Measurements from ENCODE around the gene TSEN34. TPM values are rescaled to one million over a fixed set of nuclear protein-coding genes. Genes with fewer than 3 reads are reported as not detected.
"Not testable (repeated sequence)": the region's sequence is repeated elsewhere in the genome, so short reads cannot be mapped to it uniquely, and the experiment has no call there.

The TSEN34 gene
- total RNA-seq, 1 donor from 2014 or later: 52.3 TPM

DNA sequence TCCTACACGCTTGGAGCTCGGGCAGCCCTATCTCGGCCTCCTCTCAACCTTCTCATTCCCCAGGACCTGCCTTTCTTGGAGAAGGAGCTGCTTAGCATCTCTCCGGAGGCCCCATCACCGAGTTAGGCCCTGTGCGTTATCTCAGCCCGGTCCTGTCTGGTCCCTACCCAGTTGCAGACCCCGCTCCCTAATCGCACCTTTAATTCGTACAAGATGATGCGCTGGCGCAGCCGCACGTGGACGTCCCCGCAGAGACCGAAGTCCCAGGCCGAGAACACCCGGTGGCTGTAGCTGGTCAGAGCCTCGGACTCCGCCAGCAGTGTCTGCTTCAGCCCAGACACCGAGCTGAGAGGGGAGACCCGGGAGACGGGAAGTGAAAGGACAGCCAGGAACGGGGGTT, 25.9 kb upstream of the TSEN34 start:
- Histone ChIP-seq H3K4me1 (peaks cover 45% of the 10 kb centered on the region), H3K27me3 (no peaks in the 10 kb centered on the region), H3K9me3 (no peaks in the 10 kb centered on the region), H3K27ac (no peak overlapping the region), H3K4me3 (no peak overlapping the region), H3K36me3 (no peaks in the 10 kb centered on the region)
- DNase-seq (ENCODE audit: extremely low spot score in 2 of 2): no peak
- intact Hi-C loops (cut with DNase I): no loop called here
- TF ChIP-seq, protein P1, sequence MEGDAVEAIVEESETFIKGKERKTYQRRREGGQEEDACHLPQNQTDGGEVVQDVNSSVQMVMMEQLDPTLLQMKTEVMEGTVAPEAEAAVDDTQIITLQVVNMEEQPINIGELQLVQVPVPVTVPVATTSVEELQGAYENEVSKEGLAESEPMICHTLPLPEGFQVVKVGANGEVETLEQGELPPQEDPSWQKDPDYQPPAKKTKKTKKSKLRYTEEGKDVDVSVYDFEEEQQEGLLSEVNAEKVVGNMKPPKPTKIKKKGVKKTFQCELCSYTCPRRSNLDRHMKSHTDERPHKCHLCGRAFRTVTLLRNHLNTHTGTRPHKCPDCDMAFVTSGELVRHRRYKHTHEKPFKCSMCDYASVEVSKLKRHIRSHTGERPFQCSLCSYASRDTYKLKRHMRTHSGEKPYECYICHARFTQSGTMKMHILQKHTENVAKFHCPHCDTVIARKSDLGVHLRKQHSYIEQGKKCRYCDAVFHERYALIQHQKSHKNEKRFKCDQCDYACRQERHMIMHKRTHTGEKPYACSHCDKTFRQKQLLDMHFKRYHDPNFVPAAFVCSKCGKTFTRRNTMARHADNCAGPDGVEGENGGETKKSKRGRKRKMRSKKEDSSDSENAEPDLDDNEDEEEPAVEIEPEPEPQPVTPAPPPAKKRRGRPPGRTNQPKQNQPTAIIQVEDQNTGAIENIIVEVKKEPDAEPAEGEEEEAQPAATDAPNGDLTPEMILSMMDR (IDR thresholded peaks at IDR 0.05): no peak
- TF ChIP-seq POLR2A (IDR thresholded peaks at IDR 0.05) (no peak), POLR2AphosphoS5 (IDR thresholded peaks at IDR 0.05; ENCODE audit: insufficient read depth in 1 of 2, low read depth in 1 of 2) (no peak)

DNA sequence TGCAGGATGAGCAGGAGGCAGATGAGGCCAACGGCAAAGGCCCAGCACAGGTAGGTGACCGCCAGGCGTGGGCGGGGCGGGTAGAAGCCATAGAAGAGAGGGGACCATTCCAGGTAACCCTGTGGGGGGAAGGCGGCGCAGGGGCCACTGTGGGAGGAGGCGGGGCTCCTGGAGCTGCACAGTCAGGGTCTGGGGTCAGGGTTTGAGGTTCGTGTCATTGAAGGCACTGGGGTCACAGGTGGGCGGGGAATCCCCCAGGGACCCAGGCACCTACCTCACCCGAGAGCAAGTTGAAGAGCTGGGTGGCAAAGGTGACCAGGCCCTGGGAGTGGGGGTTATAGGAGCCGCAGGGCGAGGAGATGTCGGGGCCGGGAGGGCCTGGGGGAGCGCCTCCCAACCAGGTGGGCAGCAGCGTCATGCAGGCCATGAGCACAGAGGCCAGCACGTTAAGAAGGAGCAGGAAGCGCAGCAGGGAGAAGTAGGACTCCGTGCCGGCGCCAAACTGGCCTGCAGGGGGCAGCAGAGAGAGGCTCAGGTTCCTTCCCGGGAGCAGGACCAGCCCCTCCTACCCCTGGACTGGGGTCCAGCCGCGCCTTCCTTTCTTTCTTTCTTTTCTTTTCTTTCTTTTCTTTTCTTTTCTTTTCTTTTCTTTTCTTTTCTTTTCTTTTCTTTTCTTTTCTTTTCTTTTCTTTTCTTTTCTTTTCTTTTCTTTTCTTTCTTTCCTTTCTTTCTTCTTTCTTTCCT, 22.8 kb upstream of the TSEN34 start:
- no peak overlapping the region for H3K27ac ChIP-seq
- no peak for DNase-seq (ENCODE audit: extremely low spot score in 2 of 2)
- no peak overlapping the region for H3K4me3 ChIP-seq
- no peaks in the 10 kb centered on the region for H3K36me3 ChIP-seq
- TF ChIP-seq, protein P1 (IDR thresholded peaks at IDR 0.05): peak; percentile 56 to 71 (median 68)
- TF ChIP-seq POLR2AphosphoS5 (IDR thresholded peaks at IDR 0.05; ENCODE audit: insufficient read depth in 1 of 2, low read depth in 1 of 2): no peak
- H3K27me3 ChIP-seq: no peaks in the 10 kb centered on the region
- intact Hi-C loops (cut with DNase I): loop anchor here (2.0 kb wide), 1 partner anchor 62 kb away; no protein-coding TSS in a partner anchor
- no peaks in the 10 kb centered on the region for H3K9me3 ChIP-seq
- H3K4me1 ChIP-seq: peaks cover 19% of the 10 kb centered on the region

DNA sequence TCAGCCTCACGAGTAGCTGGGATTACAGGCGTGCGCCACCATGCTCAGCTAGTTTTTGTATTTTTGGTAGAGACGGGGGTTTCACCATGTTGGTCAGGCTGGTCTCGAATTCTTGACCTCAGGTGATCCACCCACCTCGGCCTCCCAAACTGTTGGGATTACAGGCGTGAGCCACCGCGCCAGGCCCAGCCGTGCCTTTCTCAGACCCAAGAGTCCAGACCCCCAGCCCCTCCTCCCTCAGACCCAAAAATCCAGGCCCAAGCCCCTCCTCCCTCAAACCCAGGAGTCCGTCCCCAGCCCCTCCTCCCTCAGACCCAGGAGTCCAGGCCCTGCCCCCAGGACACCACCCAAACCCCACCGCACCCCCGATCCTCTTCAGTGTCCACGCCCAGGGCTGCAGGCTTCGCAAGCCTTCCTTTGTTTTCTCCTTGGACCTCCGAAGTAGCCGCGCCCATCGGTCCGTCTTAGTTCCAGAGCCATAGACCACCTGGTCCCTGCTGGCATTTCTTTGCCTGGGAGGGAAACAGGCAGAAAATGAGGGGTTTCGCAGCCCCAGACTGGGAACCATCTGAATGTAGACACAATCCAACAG, 21.9 kb upstream of the TSEN34 start:
- DNase-seq (ENCODE audit: extremely low spot score in 2 of 2): no peak
- Histone ChIP-seq H3K36me3 (no peaks in the 10 kb centered on the region), H3K4me1 (peaks cover 19% of the 10 kb centered on the region), H3K9me3 (no peaks in the 10 kb centered on the region), H3K4me3 (no peak overlapping the region), H3K27ac (no peak overlapping the region), H3K27me3 (no peaks in the 10 kb centered on the region)
- intact Hi-C loops (cut with DNase I): loop anchor here (2.0 kb wide), 1 partner anchor 62 kb away; no protein-coding TSS in a partner anchor
- TF ChIP-seq, protein P1 (IDR thresholded peaks at IDR 0.05): no peak
- TF ChIP-seq POLR2A (IDR thresholded peaks at IDR 0.05) (no peak), POLR2AphosphoS5 (IDR thresholded peaks at IDR 0.05; ENCODE audit: insufficient read depth in 1 of 2, low read depth in 1 of 2) (no peak)

GRCh38 chr19:54171736-54172431, 19.2 kb upstream of the TSEN34 start:
- H3K36me3 ChIP-seq; H3K27me3 ChIP-seq; intact Hi-C loops (cut with DNase I); H3K4me3 ChIP-seq; DNase-seq (ENCODE audit: extremely low spot score in 2 of 2); H3K27ac ChIP-seq; H3K9me3 ChIP-seq: not testable (repeated sequence)
- peaks cover 12% of the 10 kb centered on the region for H3K4me1 ChIP-seq

DNA sequence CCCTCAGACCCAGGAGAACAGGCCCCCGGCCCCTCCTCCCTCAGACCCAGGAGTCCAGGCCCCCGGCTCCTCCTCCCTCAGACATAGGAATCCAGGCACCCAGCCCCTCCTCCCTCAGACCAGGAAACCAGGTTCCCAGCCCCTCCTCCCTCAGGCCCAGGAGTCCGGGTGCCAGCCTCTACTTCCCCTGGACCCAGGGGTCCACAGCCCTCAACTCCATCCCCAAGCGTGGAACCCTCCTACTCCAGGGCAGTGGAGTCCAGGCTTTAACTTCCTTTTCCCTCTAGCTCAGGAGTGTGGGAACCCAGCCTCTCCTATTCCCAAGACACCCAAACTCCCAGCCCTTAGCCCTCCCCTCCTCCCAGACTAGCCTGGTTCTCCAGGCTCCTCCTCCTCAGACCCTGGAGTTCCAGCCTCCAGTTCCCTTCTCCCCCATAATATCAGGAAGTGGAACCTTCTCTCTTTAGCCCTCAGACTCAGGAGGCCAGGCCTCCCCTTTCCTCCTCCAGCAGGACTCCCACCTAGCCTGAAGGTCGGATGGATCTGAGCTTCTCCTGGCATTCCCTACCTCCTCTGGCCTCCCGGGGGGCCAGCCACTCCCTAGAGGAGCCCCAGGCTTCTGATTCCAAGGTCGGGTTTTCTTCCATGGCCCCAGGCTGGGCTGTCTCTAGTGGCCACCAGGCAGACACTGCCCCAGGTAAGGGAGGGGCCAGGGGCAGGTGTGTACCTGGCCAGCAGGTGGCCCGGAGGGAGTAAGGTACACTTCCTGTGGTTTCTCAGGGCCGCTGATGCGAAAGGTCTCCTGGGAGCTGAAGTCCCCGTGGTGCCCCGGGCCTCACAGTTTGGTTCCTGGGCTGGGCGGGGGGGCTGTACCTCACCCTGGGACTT, 18.4 kb upstream of the TSEN34 start, which contains the start of gene TMC4:
TMC4 (minus strand) TSS at position 690 of the 888 bp plus-strand sequence; CDS start at position 647, 43 bp downstream.
- Histone ChIP-seq H3K4me3 (peak within 1 kb of the TSS in 1 of 2 donors; percentile 27), H3K27ac (peak within 1 kb of the TSS; percentile 40), H3K4me1 (peaks cover 12% of the 10 kb centered on the region), H3K27me3 (no peaks in the 10 kb centered on the region), H3K36me3 (no peaks in the 10 kb centered on the region), H3K9me3 (no peaks in the 10 kb centered on the region)
- no peak for TF ChIP-seq POLR2A (IDR thresholded peaks at IDR 0.05)
- TF ChIP-seq, protein P1 (IDR thresholded peaks at IDR 0.05): no peak
- no peak for TF ChIP-seq POLR2AphosphoS5 (IDR thresholded peaks at IDR 0.05; ENCODE audit: insufficient read depth in 1 of 2, low read depth in 1 of 2)
- intact Hi-C loops (cut with DNase I): no loop called here
- no peak for DNase-seq (ENCODE audit: extremely low spot score in 2 of 2)
